ENCODE measurements around the gene ZNF749. TPM values are rescaled to one million over a fixed set of nuclear protein-coding genes. Genes with fewer than 3 reads are reported as not detected.

Gene ZNF749
- 20.5 TPM for total RNA-seq

DNA sequence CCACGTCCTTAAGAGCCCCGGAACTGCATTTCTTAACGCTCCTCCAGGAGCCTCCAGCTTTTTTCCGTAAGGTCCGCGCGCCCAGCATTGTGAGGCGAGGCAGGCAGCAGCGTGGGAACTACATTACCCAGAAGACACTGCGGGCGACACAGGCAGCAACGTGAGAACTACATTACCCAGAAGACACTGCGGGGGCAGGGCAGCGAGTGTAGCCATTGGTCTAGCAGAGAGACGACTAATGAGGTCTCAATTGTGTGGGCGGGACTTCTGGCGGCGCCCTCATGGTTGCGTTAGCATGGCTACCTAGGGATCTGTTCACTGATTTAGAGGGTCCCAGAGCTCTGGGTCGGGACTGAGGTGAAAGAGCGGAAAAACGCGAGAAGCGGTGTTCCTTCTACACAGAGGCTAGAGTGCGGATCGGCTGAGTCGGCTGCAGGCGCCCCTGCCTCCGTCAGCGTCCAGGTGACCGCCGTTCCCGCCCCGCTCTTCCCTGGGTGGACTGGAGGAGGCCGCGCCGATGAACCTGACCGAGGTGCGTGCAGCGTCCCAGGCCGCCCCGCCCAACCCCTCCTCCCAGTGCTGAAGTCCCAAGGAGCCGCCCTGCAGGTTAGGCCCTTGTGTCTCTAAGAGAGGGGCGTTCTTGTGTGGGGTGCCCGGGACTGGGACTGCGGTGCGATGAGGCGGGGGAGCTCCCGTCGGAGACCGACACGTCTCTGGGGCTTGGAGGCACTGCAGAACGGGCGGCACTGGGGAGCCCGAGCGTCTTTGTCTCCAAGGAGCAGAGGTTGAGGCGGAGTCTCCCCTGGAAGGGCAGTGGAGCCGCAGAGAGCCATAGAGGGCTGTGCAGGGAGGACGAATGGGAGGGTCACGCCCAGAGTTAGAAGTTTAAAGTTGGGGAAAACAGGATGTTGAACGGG, at the start of gene ZNF749:
Gene ZNF749, plus strand, starts transcription at position 264 of the 917 bp plus-strand sequence. Its CDS starts 254 bp downstream, at position 518.
- peak; percentile 98 for DNase-seq (ENCODE audit: low spot score)

DNA sequence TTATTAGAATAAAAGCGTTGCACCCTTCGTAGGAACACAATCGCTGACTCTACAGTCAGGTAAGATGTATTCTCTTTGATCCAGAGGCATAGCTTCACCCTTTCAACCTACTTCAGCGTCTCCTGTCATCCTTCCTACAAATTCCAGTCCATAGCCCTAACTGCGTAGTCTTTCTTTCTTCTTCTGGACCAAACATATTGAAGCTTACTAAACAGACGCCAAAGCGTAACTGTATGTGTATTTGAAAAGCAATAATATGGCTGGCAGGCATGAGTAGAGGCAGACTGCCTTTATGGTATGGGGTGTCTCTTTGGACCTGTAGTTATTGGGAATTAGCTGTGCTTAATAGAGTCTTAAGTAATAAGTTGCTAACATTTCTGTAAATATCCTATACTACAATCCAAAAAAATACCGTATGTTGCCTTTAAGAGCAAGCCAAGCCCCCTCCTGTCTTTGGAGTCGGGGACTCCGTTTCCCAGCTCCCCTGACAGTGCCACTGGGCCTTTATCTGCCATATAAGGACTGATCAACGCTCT, 45.9 kb upstream of the ZNF749 start:
- DNase-seq (ENCODE audit: low spot score) = no peak

DNA sequence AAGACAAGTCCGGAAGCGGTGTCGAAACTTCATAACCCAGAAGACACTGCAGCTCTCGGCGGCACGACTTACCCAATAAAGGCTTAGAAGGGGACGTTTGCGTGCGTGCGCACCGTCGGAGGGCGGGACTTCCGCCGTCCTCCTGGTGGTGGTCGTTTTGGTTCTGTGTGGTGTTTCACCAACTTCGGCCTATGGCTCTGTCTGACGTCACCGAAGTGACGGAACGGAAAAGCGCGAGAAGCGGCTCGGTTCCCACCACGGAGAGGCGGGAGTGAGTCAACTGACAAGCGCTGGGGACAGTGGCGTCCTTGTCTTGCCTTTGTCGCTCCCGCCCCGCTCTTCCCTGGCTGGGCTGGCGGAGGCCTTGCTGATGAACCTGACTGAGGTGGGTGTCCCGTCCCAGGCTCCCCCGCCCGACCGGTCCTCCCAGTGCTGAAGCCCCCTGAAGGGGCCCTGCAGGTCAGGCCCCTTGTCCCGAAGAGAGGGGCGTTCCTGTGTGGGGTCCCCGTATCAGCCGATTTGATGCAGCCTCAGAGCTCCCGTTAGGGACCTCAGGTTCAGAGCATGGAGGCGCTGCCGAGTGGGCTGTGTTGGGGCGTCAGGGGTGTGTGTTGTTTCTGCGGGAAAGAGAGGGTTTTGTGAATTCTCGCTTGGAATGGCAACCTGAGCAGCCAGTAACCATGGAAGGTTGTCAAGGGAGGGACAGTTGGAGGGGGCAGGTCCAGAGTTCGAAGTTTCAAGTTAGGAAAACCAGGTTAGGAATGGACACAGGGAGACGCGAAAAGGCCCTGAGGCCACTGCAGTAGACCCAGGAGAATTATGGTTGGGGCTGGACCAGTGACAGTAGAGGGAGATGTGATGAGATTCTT, 45.2 kb upstream of the ZNF749 start, which contains the start of gene ZNF548:
Gene ZNF548, plus strand, starts transcription at position 125 of the 869 bp plus-strand sequence. Its CDS starts 246 bp downstream, at position 371.
- peak; percentile 96 for DNase-seq (ENCODE audit: low spot score)

DNA sequence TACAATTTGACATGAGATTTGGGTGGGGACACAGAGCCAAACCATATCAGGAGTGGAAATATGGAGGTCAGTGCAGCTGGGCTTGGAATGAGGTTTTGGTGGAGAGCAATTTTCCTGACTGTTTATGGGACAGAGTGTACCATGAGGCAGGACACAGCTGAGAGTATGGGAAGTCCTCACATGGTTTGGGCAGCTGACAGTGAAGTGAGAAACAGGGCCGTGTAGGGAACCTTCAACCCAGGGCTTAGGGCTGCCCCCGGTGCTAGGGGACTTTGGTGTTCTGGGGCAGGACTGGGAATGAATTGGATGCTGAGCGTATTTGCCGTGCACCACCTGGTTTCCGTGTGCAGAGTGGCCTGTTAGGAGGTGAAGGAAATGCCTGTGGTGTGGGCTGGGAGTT, 39.4 kb upstream of the ZNF749 start:
- DNase-seq (ENCODE audit: low spot score) = no peak

DNA sequence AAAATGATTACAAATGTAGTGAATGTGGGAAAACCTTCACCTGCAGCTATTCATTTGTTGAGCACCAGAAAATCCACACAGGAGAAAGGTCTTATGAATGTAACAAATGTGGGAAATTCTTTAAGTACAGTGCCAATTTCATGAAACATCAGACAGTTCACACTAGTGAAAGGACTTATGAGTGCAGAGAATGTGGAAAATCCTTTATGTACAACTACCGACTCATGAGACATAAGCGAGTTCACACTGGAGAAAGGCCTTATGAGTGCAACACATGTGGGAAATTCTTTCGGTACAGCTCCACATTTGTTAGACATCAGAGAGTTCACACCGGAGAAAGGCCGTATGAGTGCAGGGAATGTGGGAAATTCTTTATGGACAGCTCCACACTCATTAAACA, 36.3 kb upstream of the ZNF749 start:
- DNase-seq (ENCODE audit: low spot score) = no peak

DNA sequence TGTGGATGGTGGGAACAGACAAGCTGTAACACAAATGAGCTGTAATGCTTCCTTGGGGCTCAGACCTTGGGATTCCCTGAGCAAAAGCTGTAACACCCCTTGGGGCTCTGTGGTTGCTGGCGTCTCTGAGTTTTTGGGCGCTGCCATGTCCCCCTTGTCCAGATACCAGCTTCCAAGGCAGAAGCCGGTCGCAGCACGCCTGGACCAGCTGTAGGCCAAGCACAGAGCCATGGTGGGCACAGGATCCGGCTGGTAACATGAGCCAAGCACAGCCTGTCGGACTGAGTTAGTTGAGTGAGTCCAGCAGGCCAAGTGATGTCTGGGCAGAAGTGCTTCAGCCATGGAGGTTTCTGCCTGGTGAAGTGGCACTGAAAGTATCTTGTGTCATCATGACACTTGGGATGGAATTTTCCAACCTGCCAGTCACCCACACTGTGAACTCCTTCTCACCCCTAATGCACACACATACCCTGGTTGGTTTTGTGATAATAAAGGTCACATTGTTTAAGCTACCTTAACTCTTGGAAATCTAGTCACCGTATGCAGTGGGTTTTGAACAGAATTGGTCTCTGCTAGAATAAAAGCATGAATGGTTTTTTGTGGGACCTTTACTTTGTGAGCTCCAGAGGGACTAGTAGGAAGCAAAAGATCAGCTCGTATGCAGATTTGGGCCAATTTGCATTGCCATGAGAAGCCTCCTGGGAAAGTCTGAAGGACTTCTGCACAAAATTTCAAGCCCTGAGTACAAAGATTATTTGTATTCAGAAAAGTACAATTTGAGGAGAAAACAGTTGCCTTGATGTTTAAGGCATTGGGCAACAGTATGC, 31.2 kb upstream of the ZNF749 start:
- no peak for DNase-seq (ENCODE audit: low spot score)

DNA sequence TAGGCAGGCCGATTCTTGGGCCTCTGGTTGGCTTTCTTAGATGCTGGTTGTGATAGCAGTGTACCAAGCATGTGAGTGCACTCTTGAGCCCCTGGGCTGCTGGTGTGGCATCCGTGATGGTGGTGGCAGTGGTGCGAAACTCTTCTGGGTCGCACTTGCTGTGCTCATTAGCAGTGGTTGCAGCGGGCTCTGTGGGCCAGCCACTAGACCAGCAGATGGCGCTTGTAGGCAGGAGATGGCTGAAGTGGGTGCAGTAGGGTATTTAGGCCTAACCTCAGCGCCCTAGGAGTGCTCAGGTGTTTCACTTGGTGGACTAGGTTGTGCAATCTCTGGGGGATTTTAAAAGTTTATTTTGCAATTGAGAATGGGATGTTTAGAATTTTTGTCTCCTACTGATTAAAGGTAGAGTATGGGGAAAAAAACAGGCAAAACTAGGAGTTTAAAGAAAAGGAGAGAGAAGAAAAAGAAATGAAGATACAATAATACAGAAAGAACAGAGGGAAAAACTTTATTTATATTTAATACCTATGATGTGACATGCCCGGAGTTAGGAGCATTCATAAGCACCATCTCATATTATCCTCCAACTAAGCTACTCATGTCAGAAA, 28.5 kb upstream of the ZNF749 start:
- peak; percentile 60 for DNase-seq (ENCODE audit: low spot score)

DNA sequence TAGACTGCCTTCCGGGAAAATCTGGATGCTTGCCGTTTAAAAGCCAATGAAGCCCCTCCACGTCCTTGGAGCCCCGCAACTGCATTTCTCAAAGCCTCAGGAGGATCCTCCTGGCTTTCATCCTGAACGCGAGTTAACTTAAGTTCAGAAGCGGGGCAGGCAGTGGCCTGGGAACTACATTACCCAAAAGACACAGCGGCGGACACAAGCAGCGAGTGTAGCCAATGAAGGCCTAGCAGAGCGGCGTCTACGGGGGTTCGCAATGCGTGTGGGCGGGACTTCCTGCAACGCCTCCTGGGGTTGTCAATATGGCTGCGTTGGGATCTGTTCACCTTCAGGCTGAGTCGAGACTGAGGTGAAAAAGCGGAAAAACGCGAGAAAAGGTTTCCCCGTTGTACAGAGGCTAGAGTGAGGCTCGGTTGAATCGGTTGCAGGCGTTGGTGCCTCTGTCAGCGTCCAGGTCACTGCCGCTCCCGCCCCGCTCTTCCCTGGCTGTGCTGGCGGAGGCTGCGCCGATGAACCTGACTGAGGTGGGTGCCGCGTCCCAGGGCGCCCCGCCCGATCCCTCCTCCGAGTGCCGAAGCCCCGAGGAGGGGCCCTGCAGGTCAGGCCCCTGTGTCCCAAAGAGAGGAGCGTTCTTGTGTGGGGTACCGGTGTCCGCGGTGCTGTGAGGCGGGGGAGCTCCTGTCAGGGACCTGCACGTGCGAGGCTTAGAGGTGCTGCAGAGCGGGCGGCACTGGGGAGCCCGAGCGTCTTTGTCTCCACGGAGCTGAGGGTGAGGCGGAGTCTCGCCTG, 24.1 kb upstream of the ZNF749 start, which contains the start of gene ZNF17:
Gene ZNF17, plus strand, starts transcription at position 285 of the 795 bp plus-strand sequence. CDS start 2,455 bp downstream, outside the sequence.
- DNase-seq (ENCODE audit: low spot score) = peak; percentile 93

DNA sequence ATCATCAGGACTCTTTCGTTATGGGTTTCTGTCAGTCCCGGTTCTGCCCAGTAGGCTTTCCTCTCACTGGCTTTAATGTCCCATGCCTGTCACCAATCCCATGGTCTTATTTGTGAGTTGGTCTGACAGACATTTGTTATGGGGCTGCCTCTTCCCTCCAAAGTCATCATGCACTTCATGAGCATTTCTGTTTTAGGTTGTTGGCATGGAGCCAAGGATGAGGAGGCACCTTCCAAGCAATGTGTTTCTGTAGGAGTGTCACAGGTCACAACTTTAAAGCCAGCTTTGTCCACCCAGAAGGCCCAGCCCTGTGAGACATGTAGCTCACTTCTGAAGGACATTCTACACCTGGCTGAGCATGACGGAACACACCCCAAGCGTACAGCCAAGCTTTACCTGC, 15.7 kb upstream of the ZNF749 start:
- no peak for DNase-seq (ENCODE audit: low spot score)

DNA sequence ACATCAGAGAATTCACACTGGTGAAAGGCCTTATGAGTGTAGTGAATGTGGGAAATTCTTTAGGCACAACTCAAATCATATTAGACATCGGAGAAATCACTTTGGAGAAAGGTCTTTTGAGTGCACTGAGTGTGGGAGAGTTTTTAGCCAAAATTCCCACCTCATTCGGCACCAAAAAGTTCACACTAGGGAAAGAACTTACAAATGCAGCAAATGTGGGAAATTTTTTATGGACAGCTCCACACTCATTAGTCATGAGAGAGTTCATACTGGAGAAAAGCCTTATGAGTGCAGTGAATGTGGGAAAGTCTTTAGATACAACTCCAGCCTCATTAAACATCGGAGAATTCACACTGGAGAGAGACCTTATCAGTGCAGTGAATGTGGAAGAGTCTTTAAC, 14.1 kb upstream of the ZNF749 start:
- no peak for DNase-seq (ENCODE audit: low spot score)

DNA sequence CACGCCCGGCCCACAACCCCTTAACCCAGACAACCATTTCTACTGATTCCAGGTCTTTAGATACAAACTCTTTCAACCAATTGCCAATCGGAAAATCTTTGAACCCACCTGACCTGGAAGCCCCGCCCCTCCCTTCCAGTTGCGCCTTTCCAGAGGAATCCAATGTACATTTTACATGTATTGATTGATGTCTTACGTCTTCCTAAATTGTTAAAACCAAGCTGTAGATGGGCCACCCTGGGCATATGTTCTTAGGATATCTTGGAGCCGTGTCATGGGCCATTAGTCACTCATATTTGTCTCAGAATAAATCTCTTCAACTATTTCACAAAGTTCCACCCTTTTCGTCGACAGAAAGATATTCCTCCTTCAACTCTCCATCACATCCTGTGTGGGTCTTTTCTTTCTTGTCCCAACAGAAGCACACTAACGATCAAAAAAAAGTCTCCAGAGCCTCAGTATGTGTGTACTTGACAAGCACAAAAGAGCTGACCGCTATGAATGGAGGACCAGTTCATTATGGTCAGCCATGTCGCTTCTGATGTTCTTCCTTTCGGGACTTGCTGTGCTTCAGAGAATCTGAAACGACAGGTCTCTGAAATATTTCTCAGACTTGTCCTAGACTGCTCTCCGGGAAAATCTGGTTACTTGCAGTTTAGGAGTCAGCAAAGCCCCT, 601 bp upstream of the ZNF749 start:
- no peak for DNase-seq (ENCODE audit: low spot score)

DNA sequence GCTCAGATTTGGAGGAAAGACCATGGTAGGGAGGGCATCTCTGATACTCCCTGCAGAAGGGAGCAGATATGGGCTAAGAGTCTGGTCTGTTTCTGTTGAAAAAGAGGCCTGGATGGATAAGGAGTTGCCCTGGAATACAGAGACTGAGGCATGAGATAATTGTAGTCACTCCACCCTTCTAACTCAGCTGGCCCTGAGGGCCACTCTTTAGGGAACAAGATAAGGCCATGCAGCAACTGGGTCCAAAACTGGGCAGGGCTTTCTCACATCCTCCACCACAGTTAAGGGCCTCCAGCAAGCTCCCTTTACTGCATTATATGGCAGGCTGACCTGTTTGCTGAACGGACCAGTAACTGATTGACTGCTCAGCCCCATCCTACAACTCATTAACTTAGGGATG, 1.3 kb downstream of the ZNF749 start:
- DNase-seq (ENCODE audit: low spot score) = no peak

DNA sequence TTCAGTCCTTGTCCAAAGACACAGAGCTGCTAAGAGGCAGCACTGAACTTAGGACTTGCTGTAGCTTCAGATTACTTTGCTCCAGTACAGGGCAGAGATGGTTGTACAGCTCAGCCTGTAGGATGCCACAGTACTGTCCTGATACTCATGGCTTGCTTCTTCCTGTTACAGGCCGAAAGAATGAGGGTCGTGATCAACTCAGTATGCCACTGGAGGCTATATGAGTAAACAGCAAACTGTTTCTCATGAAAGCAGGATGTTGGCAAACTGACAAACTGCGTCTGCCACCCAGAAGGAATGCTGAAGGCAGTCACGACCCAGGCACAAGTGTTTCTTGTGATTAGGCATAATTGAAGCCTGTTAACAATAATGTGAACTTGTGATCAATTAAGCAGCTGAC, 2.8 kb downstream of the ZNF749 start:
- no peak for DNase-seq (ENCODE audit: low spot score)

DNA sequence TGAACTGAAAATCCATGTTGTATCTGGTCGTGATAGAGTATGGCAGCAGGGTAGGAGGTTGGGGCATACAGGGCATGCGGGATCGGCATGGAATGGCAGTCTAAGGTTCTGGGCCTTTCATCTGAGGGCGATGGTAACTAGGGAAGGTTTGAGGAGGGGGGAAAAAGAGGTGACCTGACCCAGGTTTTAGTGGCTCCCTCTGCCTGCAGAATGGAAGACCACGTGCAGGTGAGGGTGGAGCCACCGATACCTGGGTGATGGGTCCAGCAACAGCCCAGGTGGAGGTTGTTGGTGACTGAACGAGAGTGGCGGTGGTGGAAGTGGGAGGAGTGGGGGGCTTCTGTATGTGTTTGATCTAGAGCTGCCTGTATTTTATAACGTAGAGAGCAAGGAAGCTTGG, 3.8 kb downstream of the ZNF749 start:
- DNase-seq (ENCODE audit: low spot score) = no peak

DNA sequence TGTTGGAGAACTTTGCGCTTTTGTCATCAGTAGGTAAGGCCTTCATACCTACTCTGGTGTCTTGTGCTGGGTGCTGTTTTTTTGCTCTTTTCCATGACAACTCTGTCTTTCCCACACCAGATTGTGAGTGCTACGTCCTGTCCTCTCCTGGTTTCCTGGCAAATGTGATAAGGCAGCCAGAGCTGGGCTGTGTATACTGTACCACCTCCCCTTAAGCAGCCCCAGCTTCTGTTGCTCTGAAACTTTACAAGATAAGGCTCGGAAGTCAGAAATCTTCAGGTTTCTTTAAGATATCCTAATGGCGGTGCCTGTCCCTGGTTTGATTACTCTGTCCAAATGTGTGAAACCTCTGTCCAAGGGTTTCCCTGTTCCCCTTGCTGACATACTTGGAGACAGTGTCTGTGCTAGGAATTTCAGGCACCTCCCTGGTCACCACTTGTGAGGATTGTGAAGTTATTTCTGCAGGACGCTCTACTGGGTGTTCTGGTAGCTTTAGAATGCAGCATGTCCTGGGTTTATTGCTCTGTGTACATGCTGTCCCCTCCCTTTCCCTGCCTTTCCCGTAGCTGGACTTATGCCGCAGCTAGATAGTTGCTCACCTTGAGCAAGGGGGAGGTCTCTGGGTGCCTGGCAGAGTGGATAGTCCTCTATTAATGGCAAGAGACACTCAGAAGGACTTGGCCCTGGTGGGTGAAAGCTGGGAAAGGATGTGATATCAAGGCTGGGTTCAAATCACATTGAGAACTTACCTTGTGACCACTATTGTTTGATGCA, 7.0 kb downstream of the ZNF749 start:
- no peak for DNase-seq (ENCODE audit: low spot score)

DNA sequence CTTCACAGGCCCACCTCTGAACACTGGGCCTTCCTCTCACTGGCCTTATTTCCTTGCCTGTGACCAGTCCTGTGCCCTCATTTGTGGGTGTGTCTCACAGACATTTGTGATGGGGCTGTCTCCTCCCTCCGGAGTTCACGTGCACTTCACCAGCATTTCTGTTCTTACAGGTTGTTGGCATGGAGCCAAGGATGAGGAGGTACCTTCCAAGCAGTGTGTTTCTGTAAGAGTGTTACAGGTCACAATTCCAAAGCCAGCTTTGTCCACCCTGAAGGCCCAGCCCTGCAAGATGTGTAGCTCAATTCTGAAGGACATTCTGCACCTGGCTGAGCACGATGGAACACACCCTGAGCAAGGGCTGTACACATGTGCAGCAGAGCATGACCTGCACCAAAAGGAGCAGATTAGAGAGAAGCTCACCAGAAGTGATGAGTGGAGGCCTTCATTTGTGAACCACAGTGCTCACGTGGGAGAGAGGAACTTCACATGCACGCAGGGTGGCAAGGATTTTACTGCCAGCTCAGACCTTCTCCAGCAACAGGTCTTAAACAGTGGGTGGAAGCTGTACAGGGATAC, 8.1 kb downstream of the ZNF749 start:
- no peak for DNase-seq (ENCODE audit: low spot score)

DNA sequence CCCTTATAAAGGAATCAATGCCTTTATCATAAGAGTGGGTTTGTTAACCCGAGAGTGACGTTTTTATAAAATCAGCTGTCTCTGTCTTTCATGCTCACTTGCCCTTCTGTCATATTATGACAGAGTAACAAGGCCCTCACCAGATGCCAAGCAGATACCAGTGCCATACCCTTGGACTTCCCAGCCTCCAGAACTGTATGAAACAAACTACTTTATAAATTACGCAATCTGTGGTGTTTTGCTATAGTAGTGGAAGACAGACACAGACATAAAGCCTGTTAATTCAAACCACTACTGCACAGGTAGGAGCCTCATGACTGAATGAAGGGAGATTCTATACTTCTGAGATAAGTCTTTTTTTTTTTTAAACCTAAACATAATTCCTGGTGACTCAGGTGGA, 17.2 kb downstream of the ZNF749 start:
- no peak for DNase-seq (ENCODE audit: low spot score)

DNA sequence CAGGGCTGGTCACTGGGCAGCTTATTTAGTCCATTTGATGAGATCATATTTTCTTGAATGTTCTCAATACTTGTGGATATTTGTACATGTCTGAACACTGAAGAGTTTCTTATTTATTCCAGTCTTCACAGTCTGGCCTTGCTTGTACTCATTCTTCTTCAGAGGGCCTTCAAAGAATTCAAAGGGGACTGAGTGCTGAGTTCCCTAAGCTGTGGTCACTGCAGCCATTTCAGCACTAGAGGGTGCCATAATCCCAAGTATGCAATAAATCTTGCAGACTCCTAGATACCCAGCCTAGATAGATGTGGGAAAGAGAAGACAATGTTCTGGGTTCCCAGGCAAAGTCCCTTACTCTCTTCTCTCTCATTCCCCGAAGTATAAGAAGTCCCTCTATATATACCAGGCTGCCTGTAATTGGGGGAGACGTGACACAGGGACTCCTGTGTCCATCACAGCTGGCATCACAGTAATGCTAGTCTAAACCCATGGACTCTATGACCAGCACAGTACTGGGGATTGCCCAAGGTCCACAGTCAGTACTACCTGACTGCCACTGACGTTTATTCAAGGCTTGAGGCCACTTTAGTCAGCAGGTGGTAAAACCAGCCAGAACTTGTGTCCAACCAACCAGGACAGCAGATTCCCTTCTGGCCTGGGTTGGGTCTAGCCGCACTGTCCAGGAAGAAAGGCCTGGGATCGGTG, 30.7 kb downstream of the ZNF749 start:
- no peak for DNase-seq (ENCODE audit: low spot score)

All from ureter (tissue), 1 donor.